GM18508 (cell line): ENCODE results near the gene CDKN2AIPNL.
"Not testable (repeated sequence)": the region's sequence is repeated elsewhere in the genome, so short reads cannot be mapped to it uniquely, and the experiment has no call there.

Source experiments
- ATAC-seq: cut with Tn5 transposase; IDR thresholded peaks from one replicate; pipeline ENCODE4 v1.9.1; 2021; ENCODE audit warnings: moderate number of reproducible peaks; ENCODE audit not compliant: insufficient read depth, unreplicated experiment

The CDKN2AIPNL gene

GRCh38 chr5:134439210-134439654 is 27.6 kb upstream of the CDKN2AIPNL start:
- no peak for ATAC-seq

GRCh38 chr5:134438721-134439123 is 27.0 kb upstream of the CDKN2AIPNL start:
- ATAC-seq, result no peak

GRCh38 chr5:134437847-134438581 is 26.3 kb upstream of the CDKN2AIPNL start:
- ATAC-seq, result no peak

DNA sequence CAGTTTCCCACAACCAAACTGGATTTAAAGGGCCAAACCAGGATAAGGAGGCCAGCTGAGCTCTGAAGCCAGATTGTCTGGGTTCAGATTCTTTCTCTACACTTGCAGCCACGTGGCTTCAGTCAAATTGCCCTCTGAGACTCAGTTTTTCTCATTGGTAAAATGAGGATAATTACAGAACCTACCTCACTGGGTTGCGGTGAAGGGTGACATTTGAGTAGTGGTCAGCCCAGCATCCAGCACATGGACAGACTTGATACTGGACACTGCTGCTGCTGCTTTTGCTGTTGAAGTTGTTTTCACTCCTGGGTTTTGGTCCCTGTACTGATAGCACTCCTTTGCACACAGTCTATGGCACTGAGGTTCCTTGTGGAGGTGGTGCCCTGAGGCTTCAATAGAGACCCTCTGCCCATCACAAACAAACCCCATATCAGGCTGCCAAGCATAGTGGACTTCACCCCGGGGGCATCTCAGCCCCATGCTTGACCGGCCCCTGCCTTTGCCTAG is 25.7 kb upstream of the CDKN2AIPNL start:
- ATAC-seq, result no peak

- ATAC-seq, result peak; percentile 75
Observed at GRCh38 chr5:134436523-134437339, 25.1 kb upstream of the CDKN2AIPNL start.

DNA sequence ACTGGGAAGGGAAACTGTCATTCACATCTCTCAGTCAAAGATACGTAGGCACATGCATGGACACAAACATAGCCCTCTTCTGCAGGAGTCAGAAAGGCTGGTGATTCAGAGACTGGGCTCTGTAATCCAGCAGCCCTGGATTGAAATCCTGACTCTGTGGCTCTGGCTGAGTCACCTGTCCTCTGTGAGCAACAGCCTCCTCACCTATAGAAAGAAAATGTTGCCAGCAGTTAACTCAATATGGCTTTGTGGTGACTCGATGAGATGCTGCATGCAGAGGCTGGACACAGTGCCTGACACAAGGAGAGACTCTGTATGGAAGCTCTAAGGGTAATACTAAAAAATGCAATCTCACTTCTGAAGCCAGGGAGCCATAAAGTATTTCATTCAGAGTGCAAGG is 23.9 kb upstream of the CDKN2AIPNL start:
- no peak for ATAC-seq

DNA sequence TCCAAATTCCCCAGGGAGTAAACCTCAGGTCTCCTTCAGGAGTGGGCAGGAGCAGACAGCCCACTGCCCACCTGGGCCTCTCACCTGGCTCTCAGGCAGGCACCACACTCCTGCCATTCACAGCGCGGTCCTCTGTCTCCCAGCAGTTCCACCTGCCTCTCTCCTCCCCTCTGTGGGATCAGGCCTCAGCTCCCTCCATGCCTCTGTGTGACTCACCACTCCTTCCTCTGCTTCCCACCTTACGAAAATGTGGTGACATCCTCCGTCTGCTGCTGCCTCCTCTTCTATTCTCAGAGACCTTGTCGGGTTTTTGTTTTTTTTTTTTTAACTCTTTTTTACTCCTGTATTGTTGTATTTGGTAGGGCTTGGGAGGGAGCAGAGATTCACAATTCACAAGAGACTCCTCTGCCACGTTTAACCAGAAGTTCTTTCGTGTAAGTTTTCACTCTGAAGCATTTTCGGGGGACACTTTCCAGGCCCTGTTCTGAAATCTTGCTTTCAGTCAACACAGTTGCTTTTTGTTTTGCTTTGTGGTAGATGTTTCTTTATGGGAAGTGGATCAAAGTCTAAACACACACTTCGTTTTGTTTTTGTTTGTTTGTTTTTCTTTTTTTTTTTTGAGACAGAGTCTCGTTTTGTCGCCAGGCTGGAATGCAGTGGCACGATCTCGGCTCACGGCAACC is 21.1 kb upstream of the CDKN2AIPNL start:
- no peak for ATAC-seq

GRCh38 chr5:134432174-134432573 is 20.5 kb upstream of the CDKN2AIPNL start:
- ATAC-seq, result no peak

- no peak for ATAC-seq
Observed at GRCh38 chr5:134430001-134430569, 18.4 kb upstream of the CDKN2AIPNL start.

DNA sequence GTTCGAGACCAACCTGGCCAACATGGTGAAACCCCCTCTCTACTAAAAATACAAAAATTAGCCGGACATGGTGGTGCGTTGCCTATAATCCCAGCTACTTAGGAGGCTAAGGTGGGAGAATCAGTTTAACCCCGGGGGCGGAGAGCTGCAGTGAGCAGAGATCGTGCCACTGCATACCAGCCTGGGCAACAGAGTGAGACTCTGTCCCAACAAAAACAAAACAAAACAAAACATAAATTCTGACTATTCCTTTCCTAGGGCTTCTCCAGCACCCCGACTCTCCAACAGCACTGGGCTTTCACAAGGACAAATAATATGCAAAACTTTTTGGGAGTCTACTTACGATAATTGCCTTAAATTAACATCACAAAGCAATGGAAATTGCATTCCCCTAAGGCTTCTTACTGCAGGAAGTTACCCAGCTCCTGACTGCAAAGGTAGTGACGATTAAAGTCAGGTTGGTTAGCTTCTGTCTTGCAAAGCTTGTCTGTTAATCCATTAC is 15.9 kb upstream of the CDKN2AIPNL start:
- no peak for ATAC-seq

GRCh38 chr5:134426361-134426760 is 14.7 kb upstream of the CDKN2AIPNL start:
- no peak for ATAC-seq

GRCh38 chr5:134423376-134423775 is 11.7 kb upstream of the CDKN2AIPNL start:
- ATAC-seq, result no peak

DNA sequence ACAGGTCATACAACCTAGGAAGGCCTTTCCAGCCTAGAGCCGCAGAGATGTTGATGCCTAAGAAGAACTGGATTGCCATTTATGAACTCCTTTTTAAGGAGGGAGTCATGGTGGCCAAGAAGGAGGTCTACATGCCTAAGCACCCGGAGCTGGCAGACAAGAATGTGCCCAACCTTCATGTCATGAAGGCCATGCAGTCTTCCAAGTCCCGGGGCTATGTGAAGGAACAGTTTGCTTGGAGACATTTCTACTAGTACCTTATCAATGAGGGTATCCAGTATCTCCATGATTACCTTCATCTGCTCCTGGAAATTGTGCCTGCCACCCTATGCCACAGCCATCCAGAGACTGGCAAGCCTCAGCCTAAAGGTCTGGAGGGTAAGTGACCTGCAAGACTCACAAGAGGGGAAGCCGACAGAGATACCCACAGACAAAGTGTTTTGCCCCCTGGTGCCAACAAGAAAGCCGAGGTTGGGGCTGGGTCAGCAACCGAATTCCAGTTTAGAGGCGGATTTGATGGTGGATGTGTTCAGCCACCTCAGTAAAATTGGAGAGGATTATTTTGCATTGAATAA is 11.2 kb upstream of the CDKN2AIPNL start:
- no peak for ATAC-seq

DNA sequence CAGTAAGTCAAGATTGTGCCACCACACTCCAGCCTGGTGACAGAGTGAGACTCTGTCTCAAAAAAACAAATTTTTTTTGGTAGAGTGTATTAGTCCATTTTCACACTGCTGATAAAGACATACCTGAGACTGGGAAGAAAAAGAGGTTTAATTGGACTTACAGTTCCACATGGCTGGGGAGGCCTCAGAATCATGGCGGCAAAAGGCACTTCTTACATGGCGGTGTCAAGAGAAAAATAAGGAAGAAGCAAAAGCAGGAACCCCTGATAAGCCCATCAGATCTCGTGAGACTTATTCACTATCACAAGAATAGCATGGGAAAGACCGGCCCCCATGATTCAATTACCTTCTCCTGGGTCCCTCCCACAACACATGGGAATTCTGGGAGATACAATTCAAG is 9.4 kb upstream of the CDKN2AIPNL start:
- ATAC-seq, result not testable (repeated sequence)

GRCh38 chr5:134420343-134420742 is 8.7 kb upstream of the CDKN2AIPNL start:
- ATAC-seq, result no peak

- no peak for ATAC-seq
Observed at GRCh38 chr5:134418958-134419357, 7.3 kb upstream of the CDKN2AIPNL start.

DNA sequence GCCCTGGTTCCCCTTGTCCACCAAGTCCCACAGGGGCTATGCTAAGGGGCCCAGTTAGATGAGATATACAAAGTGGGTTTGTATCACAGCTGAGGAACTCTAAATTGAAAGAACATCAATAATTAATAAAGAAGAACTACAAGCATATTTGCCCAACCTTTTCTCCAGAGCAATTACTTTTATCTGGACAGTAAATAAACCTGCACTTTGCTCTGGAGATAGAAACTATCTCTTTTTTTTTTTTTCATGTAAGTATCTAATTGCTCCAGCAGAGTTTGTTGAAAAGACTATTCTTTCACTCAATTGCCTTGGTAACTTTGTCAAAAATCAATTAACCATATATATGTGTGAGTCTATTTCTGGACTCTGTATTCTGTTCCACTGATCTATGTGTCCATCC is 6.0 kb upstream of the CDKN2AIPNL start:
- no peak for ATAC-seq

DNA sequence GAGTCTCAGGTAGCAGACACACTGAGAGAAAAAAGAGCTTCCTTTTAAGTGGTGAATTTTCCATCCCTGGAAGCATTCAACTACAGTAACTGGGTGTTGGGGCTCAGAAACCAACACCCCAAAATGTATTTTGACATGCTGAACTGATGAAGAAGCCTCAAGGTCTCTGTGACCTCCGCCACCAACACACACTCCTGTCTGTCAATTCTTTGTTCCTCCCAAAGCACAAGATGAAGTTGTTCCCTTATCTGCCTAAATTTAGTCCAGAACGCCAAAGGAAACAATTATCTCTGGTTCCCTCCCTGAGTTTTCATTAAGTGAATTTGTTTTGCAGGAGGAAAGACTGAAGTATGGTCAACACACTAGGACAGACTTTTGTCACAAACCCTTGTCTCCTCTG is 1.4 kb upstream of the CDKN2AIPNL start:
- ATAC-seq, result no peak

DNA sequence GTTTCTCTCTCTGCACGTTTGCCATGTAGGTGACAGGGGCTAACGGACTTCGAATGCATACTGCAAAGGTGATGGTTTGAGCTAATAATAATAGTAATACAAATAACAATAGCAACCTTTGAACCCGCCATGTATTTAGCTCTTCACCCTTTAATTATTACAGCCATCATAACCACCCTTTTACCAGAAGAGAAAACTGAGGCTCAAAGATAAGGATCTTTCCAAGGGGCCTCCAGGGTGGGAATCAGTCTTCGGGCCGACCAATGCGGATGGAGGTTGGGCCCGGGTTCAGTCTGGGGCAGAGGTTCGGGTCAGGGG is 494 bp downstream of the CDKN2AIPNL start:
- ATAC-seq, result no peak

DNA sequence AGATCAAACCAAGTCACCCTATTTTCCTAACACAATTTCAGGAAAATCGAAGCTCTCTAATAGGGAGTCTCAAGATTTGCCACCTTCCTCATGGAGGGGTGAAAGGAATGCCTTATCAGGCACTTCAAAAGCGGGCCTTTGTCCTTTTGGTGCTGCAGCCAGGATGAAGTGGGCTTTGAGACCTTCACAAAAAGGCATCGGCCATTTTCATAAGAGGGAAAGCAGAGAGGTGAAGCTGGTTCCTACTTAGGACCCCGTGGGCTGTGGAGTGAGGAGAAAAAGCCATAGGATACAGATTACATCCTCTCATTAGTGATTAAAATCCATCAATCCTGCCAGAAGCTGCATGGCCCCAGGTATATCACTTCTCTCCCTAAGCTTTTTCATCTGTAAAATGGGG is 859 bp downstream of the CDKN2AIPNL start:
- ATAC-seq, result no peak
